Measurements from ENCODE around the gene PRX. TPM values are rescaled to one million over a fixed set of nuclear protein-coding genes. Genes with fewer than 3 reads are reported as not detected.

The PRX gene
- total RNA-seq, 1 experiment from 2014 or later = 1.6 TPM

GRCh38 chr19:40452016-40452415 lies 38.8 kb upstream of the PRX start:
- no peaks in the 10 kb centered on the region for H3K27me3 Mint-ChIP-seq (ENCODE audit: unreplicated experiment)
- BruUV-seq (replicated peaks) = no TSS peak

DNA sequence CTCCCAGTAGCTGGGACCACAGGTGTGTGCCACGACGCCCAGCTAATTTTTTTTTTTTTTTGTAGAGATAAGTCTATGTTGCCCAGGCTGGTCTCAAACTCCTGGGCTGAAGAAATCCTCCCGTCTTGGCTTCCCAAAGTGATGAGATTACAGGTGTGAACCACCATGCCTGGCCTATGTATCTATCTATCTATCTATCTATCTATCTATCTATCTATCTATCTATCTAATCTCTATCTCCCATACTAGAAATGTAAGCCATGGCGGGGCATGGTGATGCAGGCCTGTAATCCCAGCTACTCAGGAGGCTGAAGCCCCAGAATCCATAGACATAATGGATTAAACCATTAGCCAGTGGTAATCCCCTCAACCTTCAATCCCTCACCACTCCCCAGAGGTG lies 37.5 kb upstream of the PRX start:
- Mint-ChIP-seq H3K4me1 (ENCODE audit: low read depth, unreplicated experiment) (peaks cover 2% of the 10 kb centered on the region), H3K27ac (ENCODE audit: unreplicated experiment) (no peak overlapping the region), H3K27me3 (ENCODE audit: unreplicated experiment) (no peaks in the 10 kb centered on the region)

More at GRCh38 chr19:40452016-40452415, 38.8 kb upstream of the PRX start:
- intact Hi-C loops (cut with micrococcal nuclease; ENCODE audit: unreplicated experiment) = no loop called here
- no peak for DNase-seq
- H3K9me3 Mint-ChIP-seq (ENCODE audit: low read depth, unreplicated experiment) = no peaks in the 10 kb centered on the region
- H3K4me1 Mint-ChIP-seq (ENCODE audit: low read depth, unreplicated experiment) = no peaks in the 10 kb centered on the region
- H3K27ac Mint-ChIP-seq (ENCODE audit: unreplicated experiment) = no peak overlapping the region
- H3K4me3 Mint-ChIP-seq (ENCODE audit: low read depth, unreplicated experiment) = no peak overlapping the region
- peaks cover 52% of the 10 kb centered on the region for H3K36me3 Mint-ChIP-seq (ENCODE audit: insufficient read depth, unreplicated experiment)
- no peak for TF ChIP-seq CTCF (IDR thresholded peaks at IDR 0.05; ENCODE audit: unreplicated experiment)
- CTCF ChIA-PET = interaction anchor here (0.7 to 1.6 kb wide), 2 partner anchors 12 to 132 kb away, joined by 3 to 4 read pairs; no protein-coding TSS in a partner anchor

DNA sequence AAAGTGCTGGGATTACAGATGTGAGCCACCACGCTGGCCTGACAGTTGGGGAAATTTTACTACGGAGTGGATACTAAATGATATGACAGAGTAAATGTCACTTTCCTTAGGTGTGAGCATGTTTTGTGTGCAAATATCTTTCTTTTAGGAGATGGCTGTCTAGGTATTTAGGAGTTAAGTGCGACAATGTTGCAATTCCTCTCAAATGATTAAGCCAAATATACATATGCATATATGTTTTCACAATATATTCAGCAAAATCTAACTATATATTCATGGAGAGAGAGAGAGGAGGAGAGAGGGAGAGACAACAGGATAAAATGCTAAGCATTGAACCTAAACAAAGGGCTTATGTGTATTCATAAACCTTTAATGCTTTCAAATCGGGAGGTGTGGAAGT lies 36.3 kb upstream of the PRX start:
- Mint-ChIP-seq H3K4me3 (ENCODE audit: low read depth, unreplicated experiment) (no peak overlapping the region), H3K9me3 (ENCODE audit: low read depth, unreplicated experiment) (no peaks in the 10 kb centered on the region), H3K36me3 (ENCODE audit: insufficient read depth, unreplicated experiment) (peaks cover 46% of the 10 kb centered on the region), H3K27ac (ENCODE audit: unreplicated experiment) (no peak overlapping the region), H3K27me3 (ENCODE audit: unreplicated experiment) (no peaks in the 10 kb centered on the region), H3K4me1 (ENCODE audit: low read depth, unreplicated experiment) (peaks cover 14% of the 10 kb centered on the region)
- no TSS peak for BruUV-seq (replicated peaks)
- no peak for DNase-seq
- intact Hi-C loops (cut with micrococcal nuclease; ENCODE audit: unreplicated experiment) = loop anchor here (10.0 kb wide), 1 partner anchor 145 kb away; no protein-coding TSS in a partner anchor
- CTCF ChIA-PET = interaction anchor here (0.7 kb wide), 1 partner anchor 49 kb away, joined by 8 read pairs; no protein-coding TSS in a partner anchor
- TF ChIP-seq CTCF (IDR thresholded peaks at IDR 0.05; ENCODE audit: unreplicated experiment) = no peak

More for the DNA sequence above, 37.5 kb upstream of the PRX start:
- no peak for TF ChIP-seq CTCF (IDR thresholded peaks at IDR 0.05; ENCODE audit: unreplicated experiment)
- Mint-ChIP-seq H3K9me3 (ENCODE audit: low read depth, unreplicated experiment) (no peaks in the 10 kb centered on the region), H3K4me3 (ENCODE audit: low read depth, unreplicated experiment) (no peak overlapping the region), H3K36me3 (ENCODE audit: insufficient read depth, unreplicated experiment) (peaks cover 41% of the 10 kb centered on the region)
- no TSS peak for BruUV-seq (replicated peaks)
- no peak for DNase-seq
- CTCF ChIA-PET = no interaction called here
- intact Hi-C loops (cut with micrococcal nuclease; ENCODE audit: unreplicated experiment) = no loop called here

DNA sequence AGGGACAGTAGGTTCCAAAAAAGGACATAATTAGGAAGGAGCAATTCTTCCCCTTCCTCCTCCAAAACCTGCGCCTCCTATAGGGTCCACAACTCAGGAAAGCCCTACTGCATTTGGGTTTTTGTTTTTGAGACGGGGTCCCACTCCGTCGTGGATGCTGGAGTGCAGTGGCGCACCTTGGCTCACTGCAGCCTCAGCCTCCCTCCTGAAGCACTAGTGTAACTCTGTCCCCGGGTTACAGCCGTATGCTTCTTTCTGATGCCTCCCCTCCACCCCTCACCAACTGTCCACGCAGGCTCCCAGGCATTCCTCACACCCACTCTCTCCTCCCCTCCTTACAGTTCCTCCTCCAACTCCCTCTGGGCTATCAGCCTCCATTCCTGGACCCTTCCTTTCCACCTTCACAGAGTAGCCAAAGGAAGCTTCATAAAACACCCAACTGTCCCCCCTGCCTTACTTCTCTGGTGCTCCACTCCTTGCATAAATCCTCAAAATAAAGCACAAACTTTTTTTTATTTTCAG lies 33.1 kb upstream of the PRX start:
- DNase-seq = no peak
- Mint-ChIP-seq H3K4me3 (ENCODE audit: low read depth, unreplicated experiment) (no peak overlapping the region), H3K9me3 (ENCODE audit: low read depth, unreplicated experiment) (no peaks in the 10 kb centered on the region), H3K27ac (ENCODE audit: unreplicated experiment) (no peak overlapping the region), H3K27me3 (ENCODE audit: unreplicated experiment) (no peaks in the 10 kb centered on the region), H3K4me1 (ENCODE audit: low read depth, unreplicated experiment) (peaks cover 14% of the 10 kb centered on the region), H3K36me3 (ENCODE audit: insufficient read depth, unreplicated experiment) (peaks cover 65% of the 10 kb centered on the region)
- TF ChIP-seq CTCF (IDR thresholded peaks at IDR 0.05; ENCODE audit: unreplicated experiment) = no peak
- intact Hi-C loops (cut with micrococcal nuclease; ENCODE audit: unreplicated experiment) = loop anchor here (10.0 kb wide), 1 partner anchor 142 kb away; no protein-coding TSS in a partner anchor
- CTCF ChIA-PET = interaction anchor here (1.2 kb wide), 1 partner anchor 19 kb away, joined by 4 read pairs; the partner anchor contains the start of gene BLVRB
- BruUV-seq (replicated peaks) = no TSS peak

Measured in Calu3 (cell line).